SH-SY5Y (cell line): ENCODE measurements around the gene SYN1.

ENCODE experiments used
- GATA2 ChIP-seq: IDR thresholded peaks from 2 replicates; pipeline ENCODE4 v1.6.1; 2011; ENCODE audit warnings: mild to moderate bottlenecking, low read depth, low read length
- GATA3 ChIP-seq: IDR thresholded peaks from 2 replicates; pipeline ENCODE4 v1.6.1; 2011; ENCODE audit warnings: low read depth, mild to moderate bottlenecking, low read length, moderate library complexity

GRCh38 chrX:47597222-47597621 is 22.4 kb downstream of the SYN1 start:
- TF ChIP-seq GATA3, result no peak
- TF ChIP-seq GATA2, result no peak
